IPS DF 19.7 (cell line): ENCODE results near the gene MAPK1.
"Not testable (repeated sequence)": the region's sequence is repeated elsewhere in the genome, so short reads cannot be mapped to it uniquely, and the experiment has no call there.

Source experiments
- DNase-seq: peaks from one replicate; pipeline ENCODE4 v3.0.0-alpha.2; 2013; ENCODE audit warnings: low read depth, low spot score

The MAPK1 gene

DNA sequence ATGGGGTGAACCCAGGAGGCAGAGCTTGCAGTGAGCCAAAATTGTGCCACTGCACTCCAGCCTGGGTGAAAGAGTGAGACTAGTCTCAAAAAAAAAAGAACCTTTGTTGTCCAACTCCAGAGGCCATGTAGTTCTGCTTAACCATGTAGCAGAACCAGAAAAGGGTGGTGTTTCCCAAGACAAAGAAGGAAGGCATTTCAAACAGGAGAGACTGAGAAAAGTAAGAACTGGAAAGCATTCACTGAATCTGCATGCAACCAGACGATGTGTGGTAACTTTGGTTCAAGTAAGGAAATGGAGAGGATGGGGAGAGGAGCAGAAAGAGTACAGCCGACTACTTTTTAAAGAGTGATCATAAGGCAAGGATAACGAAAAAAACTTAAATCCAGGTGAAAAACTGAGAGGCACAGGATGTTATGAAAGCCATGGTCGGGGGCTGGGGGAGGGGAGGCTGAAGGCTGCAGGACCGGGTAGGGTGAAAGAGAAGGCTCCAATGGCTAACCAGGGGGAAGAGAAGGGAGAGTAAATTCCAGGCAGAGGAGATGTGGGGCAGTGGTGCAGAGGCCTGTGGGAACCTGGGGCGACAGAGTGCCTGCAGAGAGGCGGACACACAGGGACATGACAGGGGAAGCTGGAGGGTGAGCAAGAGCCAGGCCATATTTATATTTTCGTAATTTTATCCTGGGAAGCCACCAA, 48.8 kb downstream of the MAPK1 start:
- DNase-seq = no peak

DNA sequence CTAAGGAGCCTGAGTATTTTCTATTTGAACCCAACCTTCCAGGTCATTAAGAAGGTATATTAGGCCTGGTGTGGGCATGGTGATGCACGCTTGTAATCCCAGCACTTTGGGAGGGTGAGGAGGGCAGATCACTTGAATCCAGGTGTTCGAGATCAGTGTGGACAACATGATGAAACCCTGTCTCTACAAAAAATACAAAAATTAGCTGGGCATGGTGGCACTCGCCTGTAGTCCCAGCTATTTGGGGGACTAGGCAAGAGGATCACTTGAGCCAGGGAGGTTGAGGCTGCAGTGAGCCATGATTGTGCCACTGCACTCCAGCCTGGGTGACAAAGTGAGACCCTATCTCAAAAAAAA, 50.0 kb downstream of the MAPK1 start:
- not testable (repeated sequence) for DNase-seq

GRCh38 chr22:21816787-21817496, 50.5 kb downstream of the MAPK1 start:
- DNase-seq = no peak

DNA sequence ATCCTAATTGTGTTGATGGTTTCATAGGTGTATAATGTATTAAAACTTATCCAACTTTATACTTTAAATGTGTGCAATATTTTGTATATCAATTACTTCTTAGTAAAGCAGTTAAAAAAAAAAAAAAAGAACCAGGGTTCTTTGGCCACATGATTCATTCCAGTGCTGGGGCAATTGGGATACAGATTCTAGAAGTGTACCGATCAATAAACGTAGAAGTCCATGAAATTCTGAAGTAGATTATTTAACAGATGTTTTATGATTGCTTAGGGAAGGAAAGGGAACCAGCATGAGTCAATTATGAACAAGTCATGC, 51.0 kb downstream of the MAPK1 start:
- no peak for DNase-seq

DNA sequence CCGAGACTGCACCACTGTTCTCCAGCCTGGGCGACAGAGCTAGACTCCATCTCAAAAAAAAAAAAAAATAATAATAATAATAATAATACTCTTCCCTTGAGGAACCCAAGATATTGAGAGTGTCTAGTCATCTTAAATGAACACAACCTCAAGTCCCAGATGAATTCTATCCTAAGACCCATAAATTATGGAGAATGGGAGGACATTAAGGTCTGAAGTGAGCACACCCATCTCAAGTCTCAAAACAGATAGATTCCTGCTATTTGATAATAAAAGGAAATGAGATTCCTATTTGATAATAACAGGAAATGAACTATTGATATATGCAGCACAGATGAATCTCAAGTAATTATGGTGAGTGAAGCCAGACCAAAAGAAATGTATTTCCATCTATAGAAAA, 51.5 kb downstream of the MAPK1 start:
- no peak for DNase-seq

DNA sequence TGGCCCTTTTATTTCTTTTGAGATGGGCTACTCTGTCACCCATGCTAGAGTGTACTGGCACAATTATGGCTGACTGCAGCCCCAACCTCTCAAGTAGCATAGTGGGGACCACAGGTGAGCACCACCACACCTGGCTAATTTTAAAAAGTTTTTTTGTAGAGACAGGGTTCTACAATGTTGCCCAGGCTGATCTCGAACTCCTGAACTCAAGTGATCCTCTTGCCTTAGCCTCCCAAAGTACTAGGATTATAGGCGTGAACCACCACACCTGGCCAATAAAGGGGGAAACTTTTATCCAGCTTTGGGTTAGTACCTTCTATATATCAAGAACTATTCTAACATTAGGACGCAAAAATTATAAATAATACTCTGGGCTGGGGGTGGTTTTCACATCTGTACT, 52.1 kb downstream of the MAPK1 start:
- no peak for DNase-seq

- DNase-seq = no peak
Observed at GRCh38 chr22:21811982-21812381, 55.5 kb downstream of the MAPK1 start.

DNA sequence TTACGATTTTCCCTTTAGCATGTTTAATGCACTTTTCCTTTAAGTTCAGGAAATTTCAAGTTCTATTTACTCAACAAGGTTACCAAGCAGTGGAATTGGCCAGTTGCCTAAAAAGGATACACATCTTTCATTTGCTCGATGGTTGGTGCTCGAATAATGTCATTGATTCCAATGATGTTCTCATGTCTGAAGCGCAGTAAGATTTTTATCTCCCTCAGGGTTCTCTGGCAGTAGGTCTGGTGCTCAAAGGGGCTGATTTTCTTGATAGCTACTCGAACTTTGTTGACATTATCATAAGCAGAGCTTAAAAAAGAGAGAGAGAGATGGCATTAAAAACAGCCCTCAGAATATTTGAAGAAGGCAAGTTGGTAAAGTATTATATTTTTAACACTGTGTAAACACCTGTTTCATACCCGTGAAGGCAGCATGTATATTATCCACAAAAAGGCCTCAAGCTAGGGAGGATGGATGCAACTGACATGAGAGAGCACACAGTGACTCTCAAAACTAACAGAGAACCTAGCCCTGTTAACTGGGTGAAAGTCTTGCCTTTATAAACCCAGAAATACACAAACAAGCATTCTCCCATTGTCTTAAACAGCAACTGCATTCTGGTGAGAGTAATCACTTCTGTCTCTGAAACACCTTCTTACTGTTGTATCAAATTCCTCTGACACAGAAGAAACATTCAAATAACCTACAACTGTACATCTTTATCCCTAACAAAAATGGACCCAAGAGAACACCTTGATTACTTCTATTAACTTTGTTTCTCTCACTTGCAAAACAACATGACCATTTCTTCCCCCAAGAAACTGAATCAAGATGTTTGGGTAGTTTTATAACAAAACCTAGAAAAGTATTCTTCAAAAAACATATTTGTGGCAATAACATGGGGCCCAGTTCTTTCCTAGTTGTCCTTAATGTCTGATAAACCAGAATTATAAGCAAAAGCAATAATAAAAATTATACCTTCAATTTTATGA, 59.6 kb downstream of the MAPK1 start:
- DNase-seq = no peak

- DNase-seq = not testable (repeated sequence)
Observed at GRCh38 chr22:21805325-21805724, 62.1 kb downstream of the MAPK1 start.

DNA sequence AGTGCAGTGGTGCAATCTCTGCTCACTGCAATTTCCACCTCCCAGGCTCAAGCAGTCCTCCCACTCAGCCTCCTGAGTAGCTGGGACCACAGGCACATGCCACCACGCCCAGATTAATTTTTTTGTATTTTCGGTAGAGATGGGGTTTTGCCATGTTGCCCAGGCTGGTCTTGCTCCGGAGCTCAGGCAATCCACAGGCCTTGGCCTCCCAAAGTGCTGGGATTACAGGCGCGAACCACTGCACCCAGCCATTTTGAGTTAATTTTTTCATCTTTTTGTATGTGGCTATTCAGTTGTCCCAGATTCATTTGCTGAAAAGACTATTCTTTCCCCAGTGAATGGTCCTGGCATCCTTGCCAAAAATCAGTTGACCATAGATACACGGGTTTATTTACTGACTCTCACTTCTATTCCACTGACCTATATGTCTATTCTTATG, 63.6 kb downstream of the MAPK1 start:
- DNase-seq = no peak

- no peak for DNase-seq
Observed at GRCh38 chr22:21802673-21803072, 64.8 kb downstream of the MAPK1 start.

GRCh38 chr22:21802056-21802455, 65.4 kb downstream of the MAPK1 start:
- DNase-seq = no peak

GRCh38 chr22:21801304-21801644, 66.2 kb downstream of the MAPK1 start:
- not testable (repeated sequence) for DNase-seq

- no peak for DNase-seq
Observed at GRCh38 chr22:21800552-21801303, 66.7 kb downstream of the MAPK1 start.

DNA sequence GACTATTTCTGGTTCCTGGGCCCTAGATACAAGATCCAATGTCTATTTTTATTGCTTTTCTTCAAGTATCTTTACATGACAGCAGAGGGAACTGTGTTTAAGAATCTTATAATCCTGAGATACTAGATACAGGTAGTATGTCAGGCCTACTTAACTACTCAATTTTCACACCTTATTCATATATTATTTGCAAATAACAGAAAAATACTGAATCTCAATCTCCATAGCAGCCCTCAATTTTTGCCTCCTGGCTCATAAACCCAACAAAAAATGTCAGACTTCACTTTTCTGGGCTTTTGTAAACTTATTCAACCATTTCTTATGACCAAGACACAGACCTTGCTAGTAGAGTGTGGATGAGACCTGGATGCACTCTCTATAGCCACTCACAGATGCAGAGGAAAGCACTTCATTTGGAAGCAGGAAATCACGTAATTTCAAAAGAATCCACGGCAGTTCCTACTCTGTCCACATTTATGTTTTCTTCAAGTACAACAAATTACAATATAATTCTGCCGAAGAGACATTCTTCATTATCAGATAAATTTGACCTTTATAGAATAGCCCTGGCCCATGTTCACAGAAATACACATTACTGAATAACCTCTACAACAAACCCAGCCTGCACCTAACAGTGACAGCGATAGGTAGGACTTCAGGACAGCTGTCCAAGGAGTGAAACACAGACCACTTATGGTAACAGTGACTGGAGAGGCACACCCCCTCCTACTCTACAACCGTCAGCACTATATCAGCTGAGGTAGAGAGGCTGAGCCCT, 69.8 kb downstream of the MAPK1 start:
- no peak for DNase-seq

DNA sequence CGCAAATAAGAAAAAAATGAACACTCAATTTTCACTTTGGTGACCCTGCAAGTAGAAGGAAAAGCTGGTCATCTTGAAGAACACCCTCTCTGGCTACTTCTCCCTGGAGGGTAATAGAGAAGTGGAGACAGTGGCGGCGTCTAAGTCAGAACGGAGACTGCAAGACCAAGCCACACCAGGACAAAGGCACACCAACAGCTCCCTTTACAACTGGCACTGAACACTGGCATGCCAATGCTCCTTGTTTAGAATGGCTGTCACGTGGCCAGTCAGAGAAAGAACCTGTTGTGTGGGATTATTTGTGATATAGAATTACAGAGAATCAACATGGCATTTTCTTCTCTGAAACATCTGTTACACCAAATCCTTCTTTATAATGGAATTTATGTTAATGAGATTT, 70.6 kb downstream of the MAPK1 start:
- DNase-seq = no peak

DNA sequence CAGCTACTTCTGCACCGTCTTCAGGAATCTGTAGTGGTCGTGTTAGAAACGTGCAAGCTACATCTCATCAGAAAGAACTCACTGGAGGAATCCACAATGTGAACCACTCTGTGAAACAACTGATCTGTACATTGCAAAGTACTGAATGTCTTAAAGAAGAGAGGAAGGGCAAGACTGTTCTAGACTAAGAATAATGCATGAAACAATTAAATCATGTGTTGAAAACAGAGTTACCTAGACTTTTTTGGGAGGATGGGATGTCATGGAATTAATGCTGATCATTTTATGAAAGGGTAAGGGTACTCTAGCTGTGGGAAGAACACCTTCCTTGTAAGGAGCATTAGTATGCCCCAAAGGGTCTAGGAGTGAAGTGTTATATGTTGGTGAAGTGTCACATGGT, 71.2 kb downstream of the MAPK1 start:
- no peak for DNase-seq

DNA sequence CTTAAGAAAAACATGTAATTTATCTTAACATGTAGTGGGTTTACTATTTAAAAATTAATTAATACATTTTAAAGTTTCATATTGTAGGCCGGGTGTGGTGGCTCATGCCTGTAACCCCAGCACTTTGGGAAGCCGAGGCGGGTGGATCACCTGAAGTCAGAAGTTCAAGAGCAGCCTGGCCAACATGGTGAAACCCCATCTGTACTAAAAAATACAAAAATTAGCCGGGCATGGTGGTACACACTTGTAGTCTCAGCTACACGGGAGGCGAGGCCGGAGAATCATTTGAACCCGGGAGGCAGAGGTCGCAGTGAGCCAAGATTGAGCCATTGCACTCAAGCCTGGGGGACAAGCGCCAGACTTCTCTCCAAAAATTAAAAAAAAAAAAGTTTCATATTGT, 73.7 kb downstream of the MAPK1 start:
- DNase-seq = not testable (repeated sequence)

- no peak for DNase-seq
Observed at GRCh38 chr22:21791635-21792625, 75.5 kb downstream of the MAPK1 start.
